ENCODE results near the gene RFXAP. TPM values are rescaled to one million over a fixed set of nuclear protein-coding genes. Genes with fewer than 3 reads are reported as not detected.

The RFXAP gene
- total RNA-seq, 1 donor = 2.6 TPM

DNA sequence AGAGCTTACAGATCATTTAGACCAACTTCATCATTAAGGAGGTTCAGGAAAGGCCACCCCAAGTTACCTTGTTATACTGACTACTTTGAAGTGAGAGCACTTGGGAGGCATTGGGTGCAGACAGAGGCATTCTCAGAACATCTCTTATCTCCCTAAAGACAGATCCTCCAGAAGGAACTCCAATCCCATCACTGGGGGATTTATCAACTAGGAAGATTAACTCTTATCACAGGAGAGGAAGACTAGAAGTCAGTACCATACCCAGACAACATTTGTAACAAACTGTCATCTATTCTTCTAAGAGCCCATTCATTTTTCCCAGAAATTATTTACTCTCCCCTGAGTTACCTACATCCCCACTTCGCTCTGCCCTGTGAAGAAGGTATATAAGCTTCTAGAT is 5.8 kb upstream of the RFXAP start:
- no peak for DNase-seq (ENCODE audit: low read depth)
- no peak overlapping the region for H3K4me3 ChIP-seq (ENCODE audit: low read depth, low read length)
- TF ChIP-seq, protein P1, sequence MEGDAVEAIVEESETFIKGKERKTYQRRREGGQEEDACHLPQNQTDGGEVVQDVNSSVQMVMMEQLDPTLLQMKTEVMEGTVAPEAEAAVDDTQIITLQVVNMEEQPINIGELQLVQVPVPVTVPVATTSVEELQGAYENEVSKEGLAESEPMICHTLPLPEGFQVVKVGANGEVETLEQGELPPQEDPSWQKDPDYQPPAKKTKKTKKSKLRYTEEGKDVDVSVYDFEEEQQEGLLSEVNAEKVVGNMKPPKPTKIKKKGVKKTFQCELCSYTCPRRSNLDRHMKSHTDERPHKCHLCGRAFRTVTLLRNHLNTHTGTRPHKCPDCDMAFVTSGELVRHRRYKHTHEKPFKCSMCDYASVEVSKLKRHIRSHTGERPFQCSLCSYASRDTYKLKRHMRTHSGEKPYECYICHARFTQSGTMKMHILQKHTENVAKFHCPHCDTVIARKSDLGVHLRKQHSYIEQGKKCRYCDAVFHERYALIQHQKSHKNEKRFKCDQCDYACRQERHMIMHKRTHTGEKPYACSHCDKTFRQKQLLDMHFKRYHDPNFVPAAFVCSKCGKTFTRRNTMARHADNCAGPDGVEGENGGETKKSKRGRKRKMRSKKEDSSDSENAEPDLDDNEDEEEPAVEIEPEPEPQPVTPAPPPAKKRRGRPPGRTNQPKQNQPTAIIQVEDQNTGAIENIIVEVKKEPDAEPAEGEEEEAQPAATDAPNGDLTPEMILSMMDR (IDR thresholded peaks at IDR 0.05; ENCODE audit: insufficient read depth, low read depth, low read length) = no peak

DNA sequence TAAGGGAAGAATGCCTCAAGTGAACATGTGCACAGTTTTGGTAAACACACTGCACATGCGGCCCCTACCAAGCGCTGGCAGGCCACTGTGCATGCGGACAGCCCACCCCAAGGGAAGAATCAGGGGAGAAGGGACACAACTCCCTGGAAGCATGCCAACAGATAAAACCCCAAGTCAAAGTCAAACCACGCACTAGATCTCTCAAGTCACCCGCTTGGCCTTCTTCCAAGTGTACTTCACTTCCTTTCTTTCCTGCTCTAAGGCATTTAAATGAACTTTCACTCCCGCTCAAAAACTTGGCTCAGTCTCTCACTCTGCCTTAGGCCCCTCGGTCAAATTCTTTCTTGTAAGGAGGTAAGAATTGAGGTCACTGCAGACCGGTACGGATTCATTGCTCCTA is 4.6 kb upstream of the RFXAP start:
- DNase-seq (ENCODE audit: low read depth) = no peak
- TF ChIP-seq, protein P1 (IDR thresholded peaks at IDR 0.05; ENCODE audit: insufficient read depth, low read depth, low read length) = no peak
- H3K4me3 ChIP-seq (ENCODE audit: low read depth, low read length) = no peak overlapping the region

DNA sequence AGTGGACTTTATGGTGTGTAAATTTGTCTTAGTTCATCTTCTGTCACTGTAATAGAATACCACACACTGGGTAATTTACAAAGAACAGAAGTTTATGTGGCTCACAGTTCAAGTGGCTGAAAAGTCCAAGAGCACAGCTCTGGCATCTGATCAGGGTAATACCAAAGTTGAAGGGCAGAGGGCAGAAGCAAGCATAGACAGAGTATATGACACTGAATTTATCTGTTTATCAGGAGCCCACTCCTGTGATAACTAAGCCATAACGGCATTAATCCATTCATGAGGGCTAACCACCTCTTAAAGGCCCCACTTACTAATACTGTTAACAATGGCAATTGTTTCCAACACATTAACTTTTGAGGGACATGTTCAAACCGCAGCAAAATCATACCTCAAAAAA is 4.0 kb upstream of the RFXAP start:
- TF ChIP-seq, protein P1 (IDR thresholded peaks at IDR 0.05; ENCODE audit: insufficient read depth, low read depth, low read length) = peak; percentile 36
- no peak overlapping the region for H3K4me3 ChIP-seq (ENCODE audit: low read depth, low read length)
- DNase-seq (ENCODE audit: low read depth) = no peak

DNA sequence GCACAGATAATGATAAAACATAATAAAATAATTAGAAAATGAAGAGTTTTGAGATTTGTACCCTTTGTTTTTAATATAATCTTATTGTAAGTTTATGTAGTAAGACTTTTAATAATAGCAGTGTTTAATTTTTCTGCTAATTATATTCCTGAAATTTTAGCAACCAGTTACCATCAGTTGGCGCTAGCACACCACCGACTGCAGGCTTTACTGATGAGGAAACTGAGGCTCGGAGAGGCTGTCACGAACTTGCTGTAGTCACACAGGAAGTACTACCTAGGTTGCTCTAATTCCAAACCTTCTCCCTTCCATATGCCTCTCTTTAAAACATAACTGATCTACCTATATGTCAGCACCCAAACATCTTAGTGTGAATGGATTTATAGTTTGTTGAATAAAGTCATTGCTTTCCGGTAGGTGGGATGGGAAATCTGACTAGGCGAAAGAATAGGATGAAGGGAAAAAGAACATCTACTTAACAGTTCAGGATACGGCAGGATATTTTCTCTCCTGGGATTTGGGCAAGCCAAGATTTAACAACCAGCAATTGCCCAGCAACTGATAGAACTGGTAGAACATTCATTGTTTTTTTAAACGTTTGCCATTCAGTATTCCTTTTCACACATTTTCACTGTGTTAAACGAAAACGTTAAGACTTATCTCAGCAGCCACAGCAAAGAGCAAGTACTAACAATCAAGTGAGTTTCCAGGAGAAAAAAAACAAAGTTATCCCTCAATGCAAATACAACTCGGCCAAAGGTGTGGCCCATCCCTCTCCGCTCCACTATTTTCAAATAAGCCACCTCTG is 822 bp upstream of the RFXAP start:
- DNase-seq (ENCODE audit: low read depth) = no peak
- TF ChIP-seq, protein P1 (IDR thresholded peaks at IDR 0.05; ENCODE audit: insufficient read depth, low read depth, low read length) = no peak
- H3K4me3 ChIP-seq (ENCODE audit: low read depth, low read length) = peak overlapping the region; percentile 84

DNA sequence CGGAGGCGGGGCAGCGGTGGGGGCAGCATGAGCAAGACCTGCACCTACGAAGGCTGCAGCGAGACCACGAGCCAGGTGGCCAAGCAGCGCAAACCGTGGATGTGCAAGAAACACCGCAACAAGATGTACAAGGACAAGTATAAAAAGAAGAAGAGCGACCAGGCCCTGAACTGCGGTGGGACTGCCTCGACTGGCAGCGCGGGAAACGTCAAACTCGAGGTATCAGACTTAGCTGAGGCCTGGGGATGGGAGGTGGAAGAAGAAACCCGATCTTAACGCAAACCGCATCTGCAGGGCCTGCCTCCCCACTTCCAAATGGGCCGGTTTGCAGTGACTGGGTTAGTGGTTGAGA is 693 bp downstream of the RFXAP start:
- TF ChIP-seq, protein P1 (IDR thresholded peaks at IDR 0.05; ENCODE audit: insufficient read depth, low read depth, low read length) = no peak
- DNase-seq (ENCODE audit: low read depth) = peak; percentile 35
- peak overlapping the region; percentile 84 for H3K4me3 ChIP-seq (ENCODE audit: low read depth, low read length)

DNA sequence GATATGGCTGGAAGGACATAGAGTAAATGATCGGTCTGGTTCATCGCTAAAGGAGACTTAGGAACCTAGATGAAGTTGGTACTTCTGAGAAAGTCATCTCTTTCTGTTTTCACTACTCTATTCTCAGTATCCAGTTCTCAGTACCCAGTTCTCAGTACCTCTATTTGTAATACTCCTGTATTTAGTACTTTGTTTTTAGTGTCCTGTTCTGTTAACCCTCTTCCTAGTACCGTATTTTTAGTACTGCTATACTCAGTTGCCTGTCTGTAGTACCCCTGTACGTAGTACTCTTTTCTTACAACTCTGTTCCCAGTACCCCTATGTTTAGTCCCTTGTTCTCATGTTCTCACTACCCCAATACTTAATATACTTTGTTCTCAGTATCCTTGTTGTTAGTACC is 1.2 kb downstream of the RFXAP start:
- no peak for DNase-seq (ENCODE audit: low read depth)
- TF ChIP-seq, protein P1 (IDR thresholded peaks at IDR 0.05; ENCODE audit: insufficient read depth, low read depth, low read length) = no peak
- peak overlapping the region; percentile 84 for H3K4me3 ChIP-seq (ENCODE audit: low read depth, low read length)

DNA sequence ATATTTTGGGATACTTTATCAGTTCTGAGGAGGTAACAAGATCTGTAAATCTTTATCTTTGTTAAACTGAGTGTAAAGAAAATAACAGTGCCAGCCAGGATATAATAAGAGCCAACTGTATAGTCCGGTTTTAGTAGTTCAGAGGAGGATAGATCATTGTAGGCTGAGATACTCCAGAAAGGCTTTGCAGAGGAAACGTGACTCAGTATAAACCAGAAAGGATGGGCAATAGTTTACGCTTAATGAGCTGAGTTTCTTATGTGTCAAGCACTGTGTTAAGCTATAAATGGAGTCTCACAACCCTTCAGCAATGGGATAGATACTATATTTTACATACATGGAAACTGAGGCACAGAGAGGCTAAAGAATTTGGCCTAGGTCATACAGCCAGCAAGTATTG is 3.8 kb downstream of the RFXAP start:
- DNase-seq (ENCODE audit: low read depth) = no peak
- no peak overlapping the region for H3K4me3 ChIP-seq (ENCODE audit: low read depth, low read length)
- TF ChIP-seq, protein P1 (IDR thresholded peaks at IDR 0.05; ENCODE audit: insufficient read depth, low read depth, low read length) = no peak
